Activated CD4-positive, alpha-beta T cell treated with anti-CD3 and anti-CD28 coated beads, Interleukin-2, Interleukin-4, amounts not matched to agents 100 ng/mL and 50 ng/mL, durations not matched to agents 16 hours and 8 hours (primary cell): ENCODE results near the gene XYLT1.
"Not testable (repeated sequence)": the region's sequence is repeated elsewhere in the genome, so short reads cannot be mapped to it uniquely, and the experiment has no call there.

Experiments used
- DNase-seq: peaks from one replicate; pipeline ENCODE4 v3.0.0-alpha.2; 2020; ENCODE audit warnings: low spot score

Gene XYLT1

DNA sequence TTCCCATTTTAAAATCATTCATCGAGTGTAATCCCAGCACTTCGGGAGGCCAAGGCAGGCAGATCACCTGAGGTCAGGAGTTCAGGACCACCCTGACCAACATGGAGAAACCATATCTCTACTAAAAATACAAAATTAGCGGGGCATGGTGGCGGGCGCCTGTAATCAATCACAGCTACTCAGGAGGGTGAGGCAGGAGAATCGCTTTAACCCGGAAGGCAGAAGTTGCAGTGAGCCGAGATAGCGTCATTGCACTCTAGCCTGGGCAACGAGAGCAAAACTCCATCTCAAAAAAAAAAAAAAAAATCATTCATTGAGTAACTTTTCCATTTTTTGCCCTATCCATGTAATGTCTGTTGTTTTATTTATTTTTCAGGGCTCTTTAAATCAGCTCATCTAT is 135.4 kb downstream of the XYLT1 start:
- not testable (repeated sequence) for DNase-seq

DNA sequence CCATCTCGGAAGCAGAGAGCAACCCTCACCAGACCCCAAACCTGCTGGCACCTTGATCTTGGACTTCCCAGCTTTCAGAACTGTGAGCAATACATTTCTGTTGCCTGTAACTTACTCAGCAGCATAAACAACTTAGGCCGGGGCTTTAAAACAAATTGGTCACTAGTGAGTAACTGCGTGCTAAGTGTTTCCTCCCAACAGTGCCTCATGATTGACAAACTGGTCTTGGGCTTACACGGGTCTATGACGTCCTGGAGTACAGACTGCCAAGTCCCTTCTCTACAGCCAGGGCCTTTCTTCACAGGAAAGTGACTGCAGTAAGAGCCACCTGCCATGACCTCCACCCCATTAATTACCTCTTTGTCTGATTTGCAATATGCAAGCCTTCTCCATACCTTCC is 136.7 kb downstream of the XYLT1 start:
- no peak for DNase-seq

- no peak for DNase-seq
These were observed 137.5 kb downstream of the XYLT1 start for GRCh38 chr16:17333229-17333628.

DNA sequence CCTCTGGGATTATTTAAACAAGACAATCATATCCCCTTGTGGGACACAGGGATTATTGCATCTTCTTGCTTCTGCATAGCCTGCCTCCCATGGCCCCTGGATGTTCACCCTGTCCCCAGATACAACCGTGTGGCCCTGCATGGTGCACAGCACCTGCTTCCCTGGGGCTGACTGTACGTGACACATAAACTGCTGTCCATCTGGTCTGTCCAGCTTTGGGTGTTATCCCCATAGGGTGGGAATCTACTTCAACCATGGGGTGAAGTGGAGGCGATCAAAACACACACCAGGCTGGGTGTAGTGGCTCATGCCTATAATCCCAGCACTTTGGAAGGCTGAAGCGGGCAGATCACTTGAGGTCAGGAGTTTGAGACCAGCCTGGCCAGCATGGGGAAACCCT is 138.8 kb downstream of the XYLT1 start:
- DNase-seq = no peak

DNA sequence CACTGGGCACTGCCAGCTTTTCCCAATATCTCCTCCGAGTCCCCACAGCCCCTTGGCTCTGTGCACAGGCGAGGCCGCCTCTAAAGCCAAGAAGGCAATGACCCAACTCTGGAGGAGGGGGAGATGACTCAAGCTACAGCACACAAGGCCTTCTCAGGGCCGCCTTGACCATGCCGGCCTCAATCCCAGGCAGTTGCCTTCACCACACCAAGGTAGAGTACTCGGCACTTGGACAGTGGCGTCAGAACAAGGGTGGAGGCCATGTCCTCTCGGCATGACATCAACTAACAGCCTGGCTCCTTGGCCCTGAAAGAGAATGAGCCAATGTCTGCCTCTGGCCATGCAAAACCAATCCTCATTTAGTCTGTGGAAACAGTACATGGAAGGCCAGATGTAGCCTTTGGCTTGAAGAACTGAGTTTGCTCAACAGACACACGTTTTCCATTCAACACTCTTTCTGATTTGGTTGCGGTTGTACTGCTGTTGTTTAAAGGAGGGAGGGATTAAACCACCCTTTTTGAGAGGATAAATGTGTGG is 139.6 kb downstream of the XYLT1 start:
- no peak for DNase-seq

GRCh38 chr16:17330044-17330443 is 140.7 kb downstream of the XYLT1 start:
- DNase-seq = no peak

- DNase-seq = no peak
These were observed 141.4 kb downstream of the XYLT1 start for GRCh38 chr16:17329391-17329790.

- DNase-seq = no peak
These were observed 141.8 kb downstream of the XYLT1 start for GRCh38 chr16:17328932-17329331.

GRCh38 chr16:17327664-17328335 is 143.0 kb downstream of the XYLT1 start:
- no peak for DNase-seq

DNA sequence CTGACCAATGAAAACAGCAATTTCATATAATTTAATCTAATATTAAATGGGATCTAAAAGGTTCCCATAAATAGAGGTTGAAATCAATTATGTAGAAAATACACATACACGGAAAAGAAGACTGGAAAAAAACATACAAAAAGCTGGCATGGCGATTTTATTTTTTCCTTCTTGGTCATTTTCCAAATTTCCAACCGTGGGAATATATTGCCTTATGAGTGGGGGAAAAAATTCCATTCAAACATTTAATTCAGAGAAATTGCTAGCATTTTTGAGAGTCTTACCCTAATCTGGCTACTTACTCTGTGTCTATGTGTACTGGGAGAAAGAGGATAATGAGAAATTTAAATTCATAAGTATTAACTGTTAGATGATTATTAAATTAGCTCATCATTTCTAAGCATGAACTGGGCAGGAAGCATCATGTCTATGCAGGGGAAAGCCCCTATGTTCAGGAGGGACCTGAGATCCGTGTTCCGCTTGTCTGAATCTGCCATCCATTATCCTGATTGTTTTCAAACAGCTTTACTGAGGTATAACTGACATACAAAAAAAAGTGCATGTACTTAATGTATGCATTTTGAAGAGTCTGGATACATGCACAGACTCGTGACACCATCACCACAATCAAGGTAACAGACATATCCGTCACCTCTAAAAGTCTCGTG is 145.2 kb downstream of the XYLT1 start:
- DNase-seq = no peak

DNA sequence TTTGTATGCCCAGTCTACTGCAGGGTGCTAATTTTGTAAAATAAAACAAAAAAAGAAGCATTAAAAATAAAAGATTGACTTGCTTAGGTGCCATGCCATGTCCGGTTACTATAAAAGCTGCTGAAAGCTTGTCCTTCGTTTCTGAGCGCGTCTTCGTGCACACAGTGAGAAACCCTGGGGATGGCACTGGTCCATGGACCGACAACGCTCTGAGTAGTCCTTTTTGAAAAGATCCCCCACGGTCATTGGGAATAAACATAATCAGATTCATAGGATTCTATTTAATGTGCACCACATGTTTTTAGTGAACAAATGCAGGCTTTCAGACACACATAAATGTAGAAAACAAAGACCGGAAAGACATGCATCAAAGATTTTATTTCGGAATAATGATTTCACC is 146.3 kb downstream of the XYLT1 start:
- no peak for DNase-seq

DNA sequence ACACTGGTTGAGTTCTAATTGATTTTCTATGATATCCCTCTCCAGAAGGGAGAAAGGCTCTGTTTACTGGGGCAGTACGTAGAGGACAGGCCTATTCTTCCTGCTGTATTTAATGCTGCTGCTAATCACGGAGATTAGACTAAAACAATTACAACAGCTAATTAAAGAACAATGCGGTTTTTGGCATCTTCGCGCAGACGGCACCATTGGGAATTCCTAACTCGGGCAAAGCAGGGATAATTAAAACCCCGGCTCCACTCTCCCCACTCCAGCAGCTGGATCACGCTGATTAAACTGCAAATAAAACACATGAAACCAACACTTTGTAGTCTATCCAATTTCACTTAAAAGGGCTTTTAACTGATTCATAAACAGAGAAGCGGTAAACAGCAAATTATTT is 147.6 kb downstream of the XYLT1 start:
- no peak for DNase-seq

- no peak for DNase-seq
These were observed 148.9 kb downstream of the XYLT1 start for GRCh38 chr16:17321824-17322223.

DNA sequence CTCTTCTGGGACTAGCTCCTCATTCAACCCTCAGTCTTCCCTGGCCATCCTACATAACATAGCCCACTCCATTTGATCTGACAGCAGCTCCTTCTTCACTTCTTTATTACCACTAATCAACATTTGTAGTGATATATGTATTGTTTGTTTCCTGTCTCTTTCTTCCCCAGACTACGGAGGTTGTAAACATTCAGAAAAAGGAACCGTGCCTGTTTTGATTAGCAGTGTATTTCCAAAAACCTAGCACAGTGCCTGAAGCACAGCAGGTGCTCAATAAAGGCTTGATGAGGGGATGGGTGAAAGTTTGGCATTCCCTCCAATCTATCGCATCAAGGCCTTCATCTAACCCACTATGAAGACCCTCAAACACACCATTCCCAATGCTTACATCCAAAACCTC is 150.8 kb downstream of the XYLT1 start:
- DNase-seq = no peak

GRCh38 chr16:17318238-17318637 is 152.5 kb downstream of the XYLT1 start:
- no peak for DNase-seq

DNA sequence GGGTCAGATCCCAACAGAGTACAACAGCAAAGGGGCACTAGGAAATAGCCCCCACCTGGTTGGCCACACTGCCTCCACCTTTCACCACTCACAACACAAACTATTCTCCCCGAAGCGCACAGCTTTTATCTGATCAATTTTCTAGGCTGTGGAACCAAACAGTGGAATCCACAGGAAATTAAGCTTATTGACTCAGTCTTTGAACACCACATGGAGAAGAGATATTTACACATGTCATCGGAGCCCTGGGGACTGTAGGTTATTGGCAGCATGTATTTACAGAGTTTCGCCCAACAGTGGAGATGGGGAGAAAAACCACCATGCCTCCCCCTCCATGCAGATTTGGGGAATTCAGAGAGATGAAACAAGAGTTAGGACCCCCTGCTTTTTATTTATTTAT is 154.8 kb downstream of the XYLT1 start:
- no peak for DNase-seq

DNA sequence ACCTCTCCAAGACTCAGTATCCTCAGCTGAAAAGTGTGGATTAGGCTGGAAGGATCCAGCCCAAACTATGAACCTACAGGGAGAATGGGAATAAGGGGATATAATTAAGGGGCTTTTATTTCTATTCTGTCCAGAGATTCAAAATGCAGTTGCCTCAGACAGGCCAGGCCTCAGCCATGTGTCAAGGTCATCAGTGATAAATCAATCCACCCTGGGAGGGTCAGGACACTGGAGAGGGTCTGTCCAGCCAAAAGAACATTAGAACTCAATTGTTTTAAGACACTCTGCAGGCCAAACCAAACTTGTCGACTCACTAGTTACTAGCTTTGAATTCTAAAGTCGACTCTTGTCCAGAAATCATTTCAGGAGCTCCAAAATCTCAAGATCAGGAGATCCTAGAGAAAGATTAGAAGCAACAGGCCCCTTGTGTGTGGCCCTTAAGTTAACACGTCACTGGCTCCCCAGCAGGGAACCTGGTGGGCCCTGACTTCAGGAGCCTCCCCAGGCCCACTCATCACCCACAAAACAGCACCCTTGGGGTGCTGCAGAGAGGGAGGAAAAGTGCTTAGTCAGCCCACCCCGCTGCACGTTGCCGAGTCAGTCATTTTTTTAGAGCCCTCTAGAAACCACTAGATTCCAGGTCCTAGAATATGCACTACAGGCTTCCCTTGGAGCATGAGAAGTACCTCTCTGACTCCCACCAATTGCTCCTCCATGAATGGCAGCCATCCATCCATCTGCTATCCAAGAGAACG is 156.8 kb downstream of the XYLT1 start:
- no peak for DNase-seq

- no peak for DNase-seq
These were observed 157.6 kb downstream of the XYLT1 start for GRCh38 chr16:17313085-17313611.

DNA sequence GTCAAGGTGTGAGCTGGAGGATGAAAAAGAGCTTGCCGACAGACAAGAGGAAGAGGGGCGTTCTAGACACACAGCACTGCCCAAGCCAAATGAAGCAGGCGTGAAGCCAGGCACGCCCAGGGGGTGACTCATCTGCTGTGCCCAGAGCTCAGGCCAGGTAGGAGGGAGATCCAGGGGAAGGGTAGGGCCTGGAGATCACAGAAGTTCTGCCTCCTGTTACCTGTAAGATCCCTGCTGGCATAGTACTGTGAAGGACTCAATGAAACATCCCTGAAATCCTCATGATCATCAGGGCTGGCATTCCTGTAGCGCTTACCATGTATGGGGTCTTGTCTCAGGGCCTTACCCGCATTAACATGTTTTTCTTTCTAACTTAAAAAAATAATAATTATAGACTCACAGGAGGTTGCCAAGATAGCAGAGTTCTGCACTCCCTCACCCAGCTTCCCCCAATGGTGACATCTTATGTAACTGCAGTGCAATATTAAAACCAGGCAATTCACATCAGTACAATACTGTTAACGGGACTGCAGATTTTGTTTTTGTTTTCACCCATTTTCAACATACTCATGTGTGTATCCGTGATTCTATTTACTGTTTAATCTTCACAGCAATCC is 158.6 kb downstream of the XYLT1 start:
- DNase-seq = no peak

DNA sequence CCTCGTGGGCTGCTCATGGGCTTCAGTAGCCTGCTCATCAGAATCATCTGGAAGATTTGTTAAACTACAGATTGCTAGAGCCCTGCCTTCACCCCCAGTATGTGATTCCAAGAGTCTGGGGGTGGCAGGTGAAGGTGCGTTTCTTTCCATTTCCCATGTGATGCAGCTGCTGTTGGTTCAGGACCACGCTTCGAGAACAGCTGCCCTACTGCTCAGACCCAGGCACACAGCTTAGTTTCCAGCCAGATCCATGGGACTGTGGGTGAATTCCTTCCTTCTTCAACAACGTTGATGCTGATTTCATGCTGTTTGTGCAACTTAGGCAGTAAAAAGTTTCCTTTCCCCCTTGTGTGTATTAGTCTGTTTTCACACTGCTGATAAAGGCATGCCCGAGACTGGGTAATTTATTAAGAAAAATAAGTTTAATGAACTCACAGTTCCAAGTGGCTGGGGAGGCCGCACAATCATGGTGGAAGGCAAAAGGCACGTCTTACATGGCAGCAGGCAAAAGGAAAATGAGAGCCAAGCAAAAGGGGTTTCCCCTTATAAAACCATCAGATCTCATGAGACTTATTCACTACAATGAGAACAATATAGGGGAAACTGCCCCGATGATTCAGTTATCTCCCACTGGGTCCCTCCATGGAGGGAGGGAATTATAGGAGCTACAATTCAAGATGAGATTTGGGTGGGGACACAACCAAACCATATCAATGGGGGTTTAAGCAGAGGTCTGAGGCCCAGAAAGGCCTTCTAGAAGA is 159.2 kb downstream of the XYLT1 start:
- no peak for DNase-seq

DNA sequence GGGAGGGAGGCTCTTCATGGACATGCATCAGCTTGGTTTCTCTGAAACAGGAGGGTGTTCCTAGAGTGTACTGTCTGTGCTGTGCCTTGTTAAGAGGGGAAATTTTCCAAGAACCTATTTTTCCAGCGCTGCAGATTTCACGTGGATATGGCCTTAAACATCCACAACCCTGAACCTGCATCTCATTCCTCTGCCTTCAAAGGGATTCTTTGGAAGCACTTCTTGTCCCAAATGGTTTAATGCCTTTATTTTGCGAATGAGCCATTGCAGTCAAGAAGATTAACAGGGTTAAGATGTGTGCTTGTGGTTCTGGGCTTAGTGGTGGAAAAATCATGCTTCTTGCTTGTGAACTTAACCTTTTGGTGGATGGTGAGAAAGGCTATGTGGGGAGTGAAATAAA is 161.2 kb downstream of the XYLT1 start:
- DNase-seq = no peak

GRCh38 chr16:17308186-17308585 is 162.6 kb downstream of the XYLT1 start:
- DNase-seq = no peak
